CMK (cell line): ENCODE data around the gene SRPK2.

ENCODE experiments used
- DNase-seq: peaks from one replicate; pipeline ENCODE4 v3.0.0-alpha.2; 2010; ENCODE audit warnings: low read depth

The SRPK2 gene

DNA sequence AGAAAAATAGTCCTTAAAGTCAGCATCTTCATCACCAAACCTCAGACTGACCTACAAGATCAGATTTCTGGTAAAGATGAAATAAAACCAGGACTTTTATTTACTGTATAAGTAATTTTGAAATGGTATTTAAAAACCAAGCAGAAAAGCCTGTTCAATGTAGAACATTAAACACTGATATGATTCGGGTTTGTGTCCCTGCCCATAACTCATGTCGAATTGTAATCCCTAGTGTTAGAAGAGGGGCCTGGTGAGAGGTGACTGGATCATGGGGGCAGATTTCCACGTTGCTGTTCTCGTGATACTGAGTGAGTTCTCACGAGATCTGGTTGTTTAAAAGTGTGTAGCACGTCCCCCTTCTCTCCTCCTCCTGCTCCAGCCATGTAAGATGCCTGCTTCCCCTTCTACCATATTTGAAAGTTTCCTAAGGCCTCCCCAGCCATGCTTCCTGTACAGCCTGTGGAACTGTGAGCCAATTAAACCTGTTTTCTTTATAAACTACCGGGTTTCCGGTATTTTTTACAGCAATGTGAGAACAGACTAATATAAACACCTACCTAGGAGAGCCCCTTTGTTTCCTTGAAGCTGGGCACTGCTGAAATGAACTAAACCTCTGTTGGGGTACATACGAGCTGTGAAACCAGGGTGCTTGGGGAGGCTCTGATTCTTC is 254.6 kb downstream of the SRPK2 start:
- no peak for DNase-seq

DNA sequence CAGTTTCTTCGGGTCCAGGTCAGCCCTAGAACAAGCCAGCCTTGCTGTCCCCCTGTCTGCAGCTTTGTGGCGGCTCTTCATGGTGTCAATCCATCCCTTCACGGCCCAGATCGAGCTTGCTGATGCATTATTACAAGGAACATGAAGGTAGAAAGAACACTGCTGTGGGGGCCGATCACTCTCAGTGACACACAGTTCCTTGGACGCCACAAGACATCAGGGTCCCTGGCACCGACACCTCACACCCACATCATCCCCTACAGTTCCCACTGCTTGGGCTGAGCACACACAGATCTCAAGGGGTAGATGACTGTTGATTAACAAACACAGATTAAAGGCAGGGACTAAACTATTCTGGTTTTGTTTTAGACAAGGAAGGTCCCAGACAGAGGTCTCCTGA is 255.4 kb downstream of the SRPK2 start:
- DNase-seq = no peak

DNA sequence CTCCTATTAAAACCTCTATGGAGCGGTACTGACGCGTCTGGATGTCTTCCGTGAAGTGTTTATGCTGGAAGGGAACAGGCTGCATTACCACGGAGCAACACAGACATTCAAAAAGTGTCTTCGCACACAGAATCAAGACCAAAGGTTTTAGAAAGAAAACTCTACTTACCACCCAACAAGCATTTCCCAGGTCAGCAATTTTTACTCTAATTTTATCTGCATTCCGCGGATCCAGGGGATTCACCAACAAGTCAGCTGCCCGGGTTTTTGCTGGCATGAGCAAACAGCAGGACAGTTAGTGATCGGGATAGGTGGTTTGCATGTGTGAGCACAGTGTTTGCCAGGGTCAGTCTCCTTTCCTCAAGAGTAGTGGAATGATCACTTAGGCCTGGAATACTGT is 255.9 kb downstream of the SRPK2 start:
- no peak for DNase-seq

GRCh38 chr7:105132335-105132734 is 256.4 kb downstream of the SRPK2 start:
- no peak for DNase-seq

GRCh38 chr7:105131890-105132289 is 256.8 kb downstream of the SRPK2 start:
- no peak for DNase-seq

GRCh38 chr7:105131033-105131656 is 257.6 kb downstream of the SRPK2 start:
- peak; percentile 8 for DNase-seq

DNA sequence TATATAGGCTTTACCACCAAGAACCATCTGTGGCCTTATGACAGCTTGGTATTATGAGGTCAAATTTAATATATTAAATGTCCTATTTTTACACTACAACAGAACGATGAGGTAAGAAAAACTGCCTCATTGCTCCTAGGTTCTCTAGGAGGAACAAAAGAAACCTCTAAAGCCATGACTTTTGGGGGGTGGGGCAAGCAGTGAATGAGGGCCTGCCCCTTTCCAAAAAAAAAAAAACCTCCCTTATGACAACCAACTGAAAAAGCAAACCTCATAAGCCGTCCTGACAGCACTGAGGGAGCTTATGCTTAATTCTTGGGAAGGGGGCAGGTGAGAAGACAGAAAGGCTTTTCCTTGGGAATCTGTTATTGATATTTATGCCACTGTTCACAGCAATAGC is 258.1 kb downstream of the SRPK2 start:
- no peak for DNase-seq

DNA sequence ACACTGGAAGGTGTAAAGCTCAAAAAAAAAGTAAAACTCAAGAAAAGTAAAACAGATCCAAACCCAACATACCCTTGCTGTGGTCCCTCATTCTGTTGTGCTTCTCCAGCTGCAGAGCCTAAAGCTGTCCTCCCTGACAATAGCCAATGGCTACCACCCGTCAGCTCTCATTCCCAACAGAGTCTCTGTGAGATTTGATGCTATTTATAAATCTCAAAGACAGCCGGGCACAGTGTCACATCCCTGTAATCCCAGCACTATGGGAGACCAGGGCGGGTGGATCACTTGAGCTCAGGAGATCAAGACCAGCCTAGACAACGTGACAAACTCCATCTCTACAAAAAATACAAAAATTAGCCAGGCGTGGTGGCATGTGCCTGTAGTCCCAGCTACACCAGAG is 258.7 kb downstream of the SRPK2 start:
- DNase-seq = no peak

DNA sequence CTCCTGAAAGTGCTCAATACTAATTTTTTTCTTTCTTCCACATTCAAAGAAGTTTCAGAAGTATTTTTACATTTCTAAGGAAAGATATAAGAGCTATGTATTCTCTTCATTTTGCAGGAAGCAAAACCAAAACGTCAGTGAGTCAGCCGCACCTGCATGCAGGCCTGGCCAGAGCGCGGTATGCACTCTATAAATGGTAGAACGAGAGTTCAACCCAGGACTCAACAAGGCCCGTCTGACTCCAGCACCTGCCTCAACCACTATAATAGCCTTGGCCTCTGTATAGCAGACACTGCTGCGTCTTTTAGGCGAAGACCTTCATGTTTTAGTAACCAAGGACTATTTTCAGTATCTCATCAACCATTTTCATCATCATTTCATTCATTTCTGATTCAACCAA is 261.5 kb downstream of the SRPK2 start:
- no peak for DNase-seq

DNA sequence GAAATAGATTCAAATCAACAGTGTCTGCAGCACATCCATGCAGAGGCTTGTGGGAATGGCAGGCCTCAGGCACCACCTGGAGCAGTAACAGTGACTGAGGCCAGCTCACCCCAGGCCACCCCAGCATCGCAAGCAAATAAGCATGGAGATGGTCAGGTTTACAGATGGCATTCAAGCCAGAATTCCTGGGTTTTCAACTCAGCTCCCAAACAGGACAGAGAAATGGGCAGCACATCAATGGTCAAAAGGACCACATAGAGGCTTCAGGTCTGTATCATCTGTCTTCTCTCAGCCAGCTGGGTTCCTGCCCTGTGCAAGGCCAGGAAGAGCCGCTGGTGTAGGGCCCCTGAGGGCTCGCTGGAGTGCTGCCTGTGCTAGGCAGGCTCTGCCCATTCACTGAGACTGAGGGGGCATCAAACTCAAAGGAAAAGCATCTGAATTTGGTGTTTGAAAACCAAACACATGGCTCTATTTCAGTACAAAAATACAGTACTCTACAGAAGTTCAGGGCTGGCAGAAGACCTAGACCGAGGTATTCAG is 262.2 kb downstream of the SRPK2 start:
- no peak for DNase-seq

DNA sequence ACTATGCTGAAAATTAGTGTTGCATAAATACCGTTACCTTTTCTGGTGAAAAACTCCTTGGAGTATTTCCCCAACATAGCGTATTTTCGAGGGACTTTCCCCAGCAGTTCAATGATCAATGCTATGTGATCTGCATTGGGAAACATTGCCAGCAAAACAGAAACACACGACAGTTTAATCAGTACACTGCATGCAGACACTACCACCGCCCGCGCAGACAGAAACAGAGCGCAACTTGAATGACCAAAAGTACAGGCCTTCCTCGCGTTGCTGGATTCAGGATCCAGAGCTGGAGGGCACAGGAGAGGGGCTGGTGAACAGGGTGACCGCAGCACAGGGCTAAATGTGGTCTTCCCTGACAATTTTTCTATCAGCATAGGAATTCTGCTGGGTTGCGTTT is 263.0 kb downstream of the SRPK2 start:
- no peak for DNase-seq

DNA sequence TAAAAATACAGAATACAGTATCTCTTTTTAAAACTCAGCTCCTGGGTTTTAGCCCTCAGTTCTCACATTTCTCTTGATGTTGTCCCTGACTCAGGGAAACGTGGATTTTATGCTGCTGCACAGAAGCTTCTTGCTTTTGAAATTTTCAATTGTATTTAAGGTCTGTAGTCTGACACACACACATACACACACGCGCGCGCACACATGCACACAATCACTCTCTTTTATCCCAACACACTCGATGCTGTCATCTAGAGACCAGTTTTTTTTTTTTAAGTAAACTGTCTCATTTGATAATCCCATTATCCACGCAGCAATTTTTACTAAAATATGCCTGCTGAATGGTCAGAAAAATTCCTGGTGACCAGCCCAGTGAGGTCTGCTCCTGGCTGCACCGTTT is 266.1 kb downstream of the SRPK2 start:
- DNase-seq = no peak

DNA sequence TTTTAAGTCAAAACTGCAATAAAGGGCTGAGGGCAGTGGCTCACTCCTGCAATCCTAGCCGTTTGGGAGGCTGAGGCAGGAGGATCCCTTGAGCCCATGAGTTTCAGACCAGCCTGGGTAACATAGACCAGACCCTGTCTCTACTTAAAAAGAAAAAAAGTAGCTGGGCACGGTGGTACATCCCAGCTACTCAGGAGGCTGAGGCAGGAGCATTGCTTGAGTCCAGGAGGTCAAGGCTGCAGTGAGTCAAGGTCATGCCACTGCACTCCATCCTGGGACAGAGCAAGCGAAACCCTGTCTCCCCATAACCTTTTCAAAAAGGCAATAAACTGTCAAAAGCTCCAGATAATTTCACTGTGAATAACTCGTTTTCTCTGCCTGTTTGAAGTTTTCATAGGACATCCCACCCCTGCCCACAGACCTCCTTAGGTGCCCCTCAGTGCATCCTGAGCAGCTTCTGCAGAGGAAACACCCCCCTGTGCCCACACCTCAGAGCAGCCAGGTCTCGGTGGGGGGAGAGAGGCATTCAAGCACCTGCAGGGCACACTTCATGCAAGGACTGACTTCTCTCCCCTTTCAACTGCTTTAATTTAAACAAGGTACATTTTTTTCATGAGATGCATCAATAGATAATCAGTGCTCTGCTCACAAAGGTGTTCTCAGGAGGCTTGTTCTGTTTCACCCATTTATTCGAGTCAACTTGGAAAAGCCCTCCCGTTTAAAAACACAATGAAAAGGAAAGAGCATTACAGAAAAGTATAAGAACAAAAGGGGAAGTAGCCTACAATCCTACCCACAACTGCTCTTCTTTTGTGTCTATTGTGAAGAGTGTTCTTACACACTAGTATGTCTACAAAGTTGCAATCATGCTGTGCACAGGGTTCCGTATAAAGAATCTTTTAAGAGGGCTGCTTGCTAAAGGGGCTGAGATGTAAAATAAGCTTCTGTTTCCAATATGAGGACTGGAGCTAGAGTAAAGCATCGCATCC is 269.8 kb downstream of the SRPK2 start:
- DNase-seq = no peak

GRCh38 chr7:105112440-105113418 is 276.0 kb downstream of the SRPK2 start:
- no peak for DNase-seq

GRCh38 chr7:105107458-105107857 is 281.3 kb downstream of the SRPK2 start:
- DNase-seq = no peak

GRCh38 chr7:105106473-105106872 is 282.2 kb downstream of the SRPK2 start:
- DNase-seq = no peak

DNA sequence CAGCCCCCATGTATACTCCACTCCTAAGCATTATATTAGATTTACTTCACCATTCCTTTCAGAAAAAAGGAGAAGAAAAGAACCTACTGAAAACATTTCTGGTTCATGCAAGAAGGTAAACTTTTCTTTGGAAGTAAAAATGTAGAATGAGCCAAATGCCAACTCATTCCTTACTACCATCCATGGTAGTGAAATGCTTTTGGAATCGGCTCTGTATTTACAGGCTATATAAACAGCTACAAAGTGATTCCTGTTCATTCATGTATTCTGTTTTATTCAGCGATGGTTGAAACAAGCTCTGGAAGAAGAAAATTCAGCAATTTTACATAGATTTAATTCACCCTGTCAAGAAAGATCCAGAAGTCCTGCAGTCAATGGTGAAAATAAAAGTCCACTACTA is 283.1 kb downstream of the SRPK2 start:
- DNase-seq = no peak

- no peak for DNase-seq
Measured at GRCh38 chr7:105102557-105103352, 286.0 kb downstream of the SRPK2 start.

DNA sequence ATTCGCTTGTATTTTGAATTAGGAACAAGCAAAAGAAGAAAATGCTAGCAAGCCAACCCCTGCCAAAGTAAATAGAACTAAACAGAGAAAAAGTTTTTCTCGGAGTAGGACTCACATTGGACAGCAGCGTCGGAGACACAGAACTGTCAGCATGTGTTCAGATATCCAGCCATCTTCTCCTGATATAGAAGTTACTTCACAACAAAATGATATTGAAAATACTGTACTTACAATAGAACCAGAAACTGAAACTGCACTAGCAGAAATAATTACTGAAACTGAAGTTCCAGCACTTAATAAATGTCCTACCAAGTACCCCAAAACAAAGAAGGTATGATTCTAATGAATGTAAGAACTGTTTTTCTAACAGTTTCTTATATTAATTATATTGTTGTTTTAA is 286.9 kb downstream of the SRPK2 start:
- no peak for DNase-seq

- no peak for DNase-seq
Measured at GRCh38 chr7:105098863-105099515, 289.7 kb downstream of the SRPK2 start.
